DOHH2 (cell line): ENCODE data around the gene SCD5.

Experiments used
- EZH2phosphoT487 ChIP-seq: fragments of 200-600 bp; sonication (generic); IDR thresholded peaks from 2 replicates; pipeline ENCODE4 v1.6.1; 2017; ENCODE audit warnings: borderline replicate concordance, mild to moderate bottlenecking, antibody characterized with exemption, low read length, moderate library complexity, mixed read lengths
- TF ChIP-seq, protein P1 (sequence below): fragments of 200-600 bp; sonication (generic); IDR thresholded peaks from one replicate; pipeline ENCODE4 v1.5.1; 2014; ENCODE audit warnings: antibody characterized with exemption, mild to moderate bottlenecking, low read depth, low read length; ENCODE audit not compliant: poor library complexity, severe bottlenecking

DNA sequence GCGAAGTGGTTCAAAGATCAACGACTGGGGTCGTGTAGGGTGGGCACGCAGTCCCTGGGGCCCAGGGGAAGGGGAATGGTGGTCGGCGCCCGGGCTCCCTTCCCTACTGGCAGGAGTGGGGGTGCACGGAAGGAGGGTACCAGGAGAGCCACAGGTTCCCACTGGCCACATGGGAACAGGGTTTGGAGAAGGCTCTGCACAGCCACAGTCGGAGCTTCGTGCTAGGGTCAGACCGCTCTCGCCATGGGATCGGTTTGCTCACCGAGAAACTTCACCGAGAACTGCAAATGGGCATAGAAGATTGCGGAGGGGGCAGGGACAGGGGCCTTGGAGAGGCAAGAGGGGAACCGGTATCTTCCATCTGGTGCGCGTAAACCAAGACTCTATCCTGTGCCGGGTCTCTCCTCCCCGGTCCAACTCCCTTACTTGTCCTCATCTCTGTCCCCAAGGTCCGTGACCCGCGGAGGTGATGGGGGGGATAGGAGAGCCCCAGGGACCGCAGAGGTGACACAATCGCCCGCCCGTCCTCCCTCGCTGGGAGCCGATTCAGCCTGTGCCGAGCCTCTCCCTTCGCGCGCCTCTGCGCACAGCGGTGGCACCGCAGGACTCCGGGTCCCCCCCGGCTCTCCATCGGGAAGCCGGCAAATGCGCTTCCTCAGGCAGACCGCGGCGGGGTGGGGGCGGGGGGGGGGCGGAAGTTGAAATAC, 1.0 kb downstream of the SCD5 start:
- TF ChIP-seq, protein P1, sequence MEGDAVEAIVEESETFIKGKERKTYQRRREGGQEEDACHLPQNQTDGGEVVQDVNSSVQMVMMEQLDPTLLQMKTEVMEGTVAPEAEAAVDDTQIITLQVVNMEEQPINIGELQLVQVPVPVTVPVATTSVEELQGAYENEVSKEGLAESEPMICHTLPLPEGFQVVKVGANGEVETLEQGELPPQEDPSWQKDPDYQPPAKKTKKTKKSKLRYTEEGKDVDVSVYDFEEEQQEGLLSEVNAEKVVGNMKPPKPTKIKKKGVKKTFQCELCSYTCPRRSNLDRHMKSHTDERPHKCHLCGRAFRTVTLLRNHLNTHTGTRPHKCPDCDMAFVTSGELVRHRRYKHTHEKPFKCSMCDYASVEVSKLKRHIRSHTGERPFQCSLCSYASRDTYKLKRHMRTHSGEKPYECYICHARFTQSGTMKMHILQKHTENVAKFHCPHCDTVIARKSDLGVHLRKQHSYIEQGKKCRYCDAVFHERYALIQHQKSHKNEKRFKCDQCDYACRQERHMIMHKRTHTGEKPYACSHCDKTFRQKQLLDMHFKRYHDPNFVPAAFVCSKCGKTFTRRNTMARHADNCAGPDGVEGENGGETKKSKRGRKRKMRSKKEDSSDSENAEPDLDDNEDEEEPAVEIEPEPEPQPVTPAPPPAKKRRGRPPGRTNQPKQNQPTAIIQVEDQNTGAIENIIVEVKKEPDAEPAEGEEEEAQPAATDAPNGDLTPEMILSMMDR: no peak
- no peak for TF ChIP-seq EZH2phosphoT487
